Hepatocyte (in vitro differentiated cells): ENCODE measurements around the gene PTGES2. TPM values are rescaled to one million over a fixed set of nuclear protein-coding genes. Genes with fewer than 3 reads are reported as not detected.

ENCODE experiments used
- DNase-seq: peaks from one replicate; pipeline ENCODE4 v3.0.0-alpha.2; 2016; ENCODE audit warnings: low spot score
- H2AFZ ChIP-seq: fragments of 200-600 bp; sonication (generic); 2 replicates; pipeline ENCODE4 v1.6.0; 2016; ENCODE audit warnings: antibody characterized with exemption, mild to moderate bottlenecking
- H3K27ac ChIP-seq: fragments of 200-600 bp; sonication (generic); 2 replicates; pipeline ENCODE4 v1.5.1; 2016; ENCODE audit warnings: mild to moderate bottlenecking
- H3K27me3 ChIP-seq: fragments of 200-600 bp; sonication (generic); 2 replicates; pipeline ENCODE4 v1.6.1; 2016
- H3K36me3 ChIP-seq: fragments of 200-600 bp; sonication (generic); replicated peaks from 2 replicates; pipeline ENCODE4 v1.5.1; 2016; ENCODE audit warnings: low read depth; ENCODE audit not compliant: insufficient read depth
- H3K4me1 ChIP-seq: fragments of 200-600 bp; sonication (generic); 2 replicates; pipeline ENCODE4 v1.5.1; 2016; ENCODE audit warnings: mild to moderate bottlenecking, moderate library complexity; ENCODE audit not compliant: insufficient read depth
- H3K4me2 ChIP-seq: fragments of 200-600 bp; sonication (generic); 2 replicates; pipeline ENCODE4 v1.6.0; 2016
- H3K4me3 ChIP-seq: fragments of 200-600 bp; sonication (generic); 2 replicates; pipeline ENCODE4 v1.5.1; 2016; ENCODE audit warnings: mild to moderate bottlenecking
- H3K79me2 ChIP-seq: fragments of 200-600 bp; sonication (generic); 2 replicates; pipeline ENCODE4 v1.6.0; 2017; ENCODE audit warnings: mild to moderate bottlenecking
- H3K9me2 ChIP-seq: fragments of 200-600 bp; sonication (generic); replicated peaks from 2 replicates; pipeline ENCODE4 v1.6.0; 2017; ENCODE audit warnings: mild to moderate bottlenecking; ENCODE audit not compliant: insufficient read depth
- H3K9me3 ChIP-seq: fragments of 200-600 bp; sonication (generic); 2 replicates; pipeline ENCODE4 v1.5.1; 2016; ENCODE audit warnings: low read depth, mild to moderate bottlenecking
- H4K20me1 ChIP-seq: fragments of 200-600 bp; sonication (generic); 2 replicates; pipeline ENCODE4 v1.6.0; 2016; ENCODE audit warnings: mild to moderate bottlenecking; ENCODE audit not compliant: insufficient read depth, poor library complexity, severe bottlenecking
- CTCF ChIP-seq: fragments of 200-600 bp; sonication (generic); IDR thresholded peaks from 2 replicates; pipeline ENCODE4 v1.5.1; 2016; ENCODE audit warnings: antibody characterized with exemption, mild to moderate bottlenecking; ENCODE audit not compliant: poor library complexity
- EZH2 ChIP-seq: fragments of 200-600 bp; sonication (generic); IDR thresholded peaks from 2 replicates; pipeline ENCODE4 v1.6.1; 2016; ENCODE audit warnings: antibody characterized with exemption, mild to moderate bottlenecking, borderline replicate concordance
- EZH2phosphoT487 ChIP-seq: fragments of 200-600 bp; sonication (generic); IDR thresholded peaks from one replicate; pipeline ENCODE4 v1.6.1; 2018; ENCODE audit warnings: antibody characterized with exemption, mild to moderate bottlenecking, low read depth, moderate library complexity; ENCODE audit not compliant: unreplicated experiment, severe bottlenecking
- WGBS: methylation state at CpG from one replicate; pipeline ENCODE4 v1.1.6; 2016; ENCODE audit warnings: low lambda C conversion rate; ENCODE audit errors: missing lambda C conversion rate; 5-methylcytosine and 5-hydroxymethylcytosine counted together
- polyA plus RNA-seq: library from polyadenylated mRNA; unstranded; fragments of >200 nt; fragmentation: Nextera tagmentation; extraction: Ambion mirVana; gene quantifications from 2 replicates; pipeline ENCODE4 v1.2.1, GENCODE V29; 2016
- total RNA-seq: library from RNA; depleted of rRNA; stranded (reverse); fragments of >200 nt; gene quantifications from 2 replicates; pipeline ENCODE4 v1.2.3, GENCODE V29; 2014

Gene PTGES2
- total and polyA plus RNA-seq, 2 experiments from 2014 or later: 29.4 to 68.1 TPM

GRCh38 chr9:128082151-128082550, 45.4 kb downstream of the PTGES2 start:
- Histone ChIP-seq H3K9me3 (no peaks in the 10 kb centered on the region), H3K4me2 (peak overlapping the region; percentile 11), H3K79me2 (peaks cover 49% of the 10 kb centered on the region), H4K20me1 (no peaks in the 10 kb centered on the region), H3K27me3 (no peaks in the 10 kb centered on the region), H3K9me2 (no peaks in the 10 kb centered on the region), H3K4me1 (peaks cover 44% of the 10 kb centered on the region), H3K36me3 (no peaks in the 10 kb centered on the region), H3K27ac (peak overlapping the region; percentile 88), H2AFZ (no peak overlapping the region), H3K4me3 (no peak overlapping the region)
- no peak for DNase-seq
- WGBS: 68% methylated on average over 7 of the region's 7 CpGs
- TF ChIP-seq EZH2: no peak
- no peak for TF ChIP-seq CTCF
- no peak for TF ChIP-seq EZH2phosphoT487

GRCh38 chr9:128081056-128081455, 46.5 kb downstream of the PTGES2 start:
- H2AFZ ChIP-seq: no peak overlapping the region
- no peaks in the 10 kb centered on the region for H3K9me2 ChIP-seq
- no peaks in the 10 kb centered on the region for H4K20me1 ChIP-seq
- H3K4me3 ChIP-seq: no peak overlapping the region
- peaks cover 44% of the 10 kb centered on the region for H3K4me1 ChIP-seq
- peak; percentile 76 for DNase-seq
- TF ChIP-seq EZH2phosphoT487: no peak
- no peak for TF ChIP-seq CTCF
- no peak for TF ChIP-seq EZH2
- no peaks in the 10 kb centered on the region for H3K9me3 ChIP-seq
- peak overlapping the region; percentile 88 for H3K27ac ChIP-seq
- no peaks in the 10 kb centered on the region for H3K36me3 ChIP-seq
- H3K27me3 ChIP-seq: no peaks in the 10 kb centered on the region
- H3K4me2 ChIP-seq: peak overlapping the region; percentile 4
- WGBS: 8% methylated on average over 3 of the region's 3 CpGs
- peaks cover 56% of the 10 kb centered on the region for H3K79me2 ChIP-seq

GRCh38 chr9:128080206-128080605, 47.3 kb downstream of the PTGES2 start:
- Histone ChIP-seq H3K27ac (peak overlapping the region; percentile 88), H3K4me1 (peaks cover 44% of the 10 kb centered on the region), H3K9me2 (no peaks in the 10 kb centered on the region), H3K4me3 (no peak overlapping the region), H3K79me2 (peaks cover 56% of the 10 kb centered on the region), H3K9me3 (no peaks in the 10 kb centered on the region), H4K20me1 (no peaks in the 10 kb centered on the region), H3K4me2 (peak overlapping the region; percentile 4), H3K27me3 (no peaks in the 10 kb centered on the region), H3K36me3 (no peaks in the 10 kb centered on the region), H2AFZ (no peak overlapping the region)
- 92% methylated on average over 5 of the region's 5 CpGs for WGBS
- TF ChIP-seq EZH2phosphoT487: no peak
- TF ChIP-seq EZH2: no peak
- no peak for TF ChIP-seq CTCF
- no peak for DNase-seq
